Ectodermal cell (in vitro differentiated cells): ENCODE results near the gene NUMB.

Experiments used
- H3K27ac ChIP-seq: 2 replicates; pipeline ENCODE4 v1.7.0; 2013; ENCODE audit warnings: mild to moderate bottlenecking, low read depth, low read length; ENCODE audit not compliant: insufficient read depth, poor library complexity, severe bottlenecking
- H3K27me3 ChIP-seq: 2 replicates; pipeline ENCODE4 v1.7.0; 2013; ENCODE audit warnings: mild to moderate bottlenecking, low read length; ENCODE audit not compliant: insufficient read depth, control insufficient read depth, poor library complexity, severe bottlenecking
- H3K36me3 ChIP-seq: one replicate; pipeline ENCODE4 v1.7.0; 2013; ENCODE audit warnings: low read length; ENCODE audit not compliant: control insufficient read depth, insufficient read depth
- H3K4me1 ChIP-seq: one replicate; pipeline ENCODE4 v1.7.0; 2013; ENCODE audit warnings: low read length; ENCODE audit not compliant: control insufficient read depth, insufficient read depth
- H3K4me3 ChIP-seq: 2 replicates; pipeline ENCODE4 v1.7.0; 2013; ENCODE audit warnings: low read depth, low read length, control low read depth; ENCODE audit not compliant: insufficient read depth
- H3K9me3 ChIP-seq: 2 replicates; pipeline ENCODE4 v1.7.0; 2013; ENCODE audit warnings: mild to moderate bottlenecking, low read length, moderate library complexity; ENCODE audit not compliant: control insufficient read depth
- WGBS, 2 experiments: methylation state at CpG; one replicate each; pipeline ENCODE4 v1.1.7; 2013; ENCODE audit warnings: missing lambda C conversion rate in 2 of 2; 5-methylcytosine and 5-hydroxymethylcytosine counted together

NUMB gene

DNA sequence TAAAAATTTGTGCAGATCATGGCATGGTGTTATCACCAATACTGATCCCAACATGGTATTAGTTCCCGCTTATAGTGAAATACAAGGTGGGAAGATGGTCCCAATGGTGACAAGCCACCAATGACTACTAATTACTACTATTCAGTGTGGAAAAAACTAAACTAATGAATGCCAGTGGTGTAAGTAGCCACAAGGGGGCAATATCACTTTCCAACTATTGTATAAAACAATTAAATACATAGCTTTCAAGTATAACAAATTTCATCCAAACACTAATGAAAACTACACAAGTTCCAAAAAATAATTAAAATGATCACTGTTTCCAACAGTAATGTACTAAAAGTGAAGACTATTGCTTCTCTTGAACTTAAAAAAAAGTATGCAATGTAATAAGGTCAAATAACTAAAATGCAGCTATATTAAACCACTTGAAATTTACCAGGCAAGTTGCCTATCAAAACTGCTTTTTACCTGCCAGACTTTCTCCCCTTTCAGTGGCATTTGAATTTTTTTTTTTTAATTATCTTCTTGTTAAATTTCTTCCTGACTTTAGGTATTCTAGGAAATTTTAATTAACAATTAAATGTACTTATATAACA is 163.0 kb downstream of the NUMB start:
- H3K36me3 ChIP-seq, result peaks cover 5% of the 10 kb centered on the region
- WGBS, 2 experiments, result 100% methylated on average over 1 of the region's 1 CpG; no CpG with 5 or more reads in 1 of the 2 experiments
- H3K4me1 ChIP-seq, result no peaks in the 10 kb centered on the region
- no peaks in the 10 kb centered on the region for H3K9me3 ChIP-seq
- H3K4me3 ChIP-seq, result no peak overlapping the region
- no peak overlapping the region for H3K27ac ChIP-seq
- H3K27me3 ChIP-seq, result no peaks in the 10 kb centered on the region

- H3K9me3 ChIP-seq, result no peaks in the 10 kb centered on the region
- H3K27me3 ChIP-seq, result no peaks in the 10 kb centered on the region
- H3K36me3 ChIP-seq, result peaks cover 5% of the 10 kb centered on the region
- WGBS, 2 experiments, result 95 to 96% methylated on average over 12 of the region's 12 CpGs
- H3K4me1 ChIP-seq, result no peaks in the 10 kb centered on the region
- no peak overlapping the region for H3K27ac ChIP-seq
- H3K4me3 ChIP-seq, result no peak overlapping the region
These were observed 164.3 kb downstream of the NUMB start for GRCh38 chr14:73293782-73294781.

DNA sequence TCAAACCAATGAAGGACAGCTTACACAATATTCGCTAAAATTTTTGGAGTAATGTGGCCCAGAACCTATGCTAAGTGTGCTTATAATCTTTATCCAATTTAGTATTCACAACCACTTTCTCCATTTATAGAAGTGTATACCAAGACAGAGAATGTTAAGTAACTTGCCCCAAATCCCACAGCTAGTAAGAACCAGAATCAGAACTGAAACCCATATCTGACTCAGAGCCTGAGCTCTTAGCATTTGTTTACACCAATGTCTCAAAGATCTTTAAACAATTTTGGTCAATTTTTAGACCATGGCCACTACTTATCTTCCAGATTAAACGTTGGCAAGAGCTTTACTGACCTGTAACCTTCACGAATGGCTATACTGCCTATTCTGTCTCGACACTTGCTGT is 168.1 kb downstream of the NUMB start:
- Histone ChIP-seq H3K36me3 (peaks cover 5% of the 10 kb centered on the region), H3K27me3 (no peaks in the 10 kb centered on the region), H3K4me1 (no peaks in the 10 kb centered on the region), H3K27ac (no peak overlapping the region), H3K9me3 (no peaks in the 10 kb centered on the region), H3K4me3 (no peak overlapping the region)
- WGBS, 2 experiments, result 86 to 93% methylated on average over 4 of the region's 4 CpGs

- no peaks in the 10 kb centered on the region for H3K9me3 ChIP-seq
- no peaks in the 10 kb centered on the region for H3K27me3 ChIP-seq
- WGBS, 2 experiments, result 49 to 61% methylated on average over 3 of the region's 3 CpGs
- H3K4me1 ChIP-seq, result no peaks in the 10 kb centered on the region
- H3K27ac ChIP-seq, result no peak overlapping the region
- H3K4me3 ChIP-seq, result no peak overlapping the region
- peaks cover 5% of the 10 kb centered on the region for H3K36me3 ChIP-seq
These were observed 168.6 kb downstream of the NUMB start for GRCh38 chr14:73289729-73290128.

DNA sequence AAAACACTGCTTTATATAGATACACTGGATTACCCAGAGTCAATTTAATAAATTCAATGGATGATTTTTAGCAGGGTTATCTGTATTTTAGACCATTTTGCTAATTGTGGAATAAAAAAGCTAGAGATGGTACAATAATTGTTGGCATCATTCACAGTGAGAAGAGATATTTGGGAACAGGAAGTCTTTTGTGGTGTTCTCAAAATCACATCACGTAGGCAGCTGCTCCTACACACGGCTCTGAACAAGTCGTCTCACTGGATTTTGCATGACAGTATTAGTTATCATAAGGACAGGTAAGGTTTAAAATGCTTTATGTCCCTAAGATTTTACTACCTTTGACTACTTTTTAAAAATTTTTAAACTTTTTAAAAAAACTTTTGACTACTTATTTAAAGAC is 169.0 kb downstream of the NUMB start:
- no peak overlapping the region for H3K4me3 ChIP-seq
- H3K4me1 ChIP-seq, result peaks cover 2% of the 10 kb centered on the region
- H3K36me3 ChIP-seq, result peaks cover 5% of the 10 kb centered on the region
- H3K27me3 ChIP-seq, result no peaks in the 10 kb centered on the region
- H3K9me3 ChIP-seq, result no peaks in the 10 kb centered on the region
- no peak overlapping the region for H3K27ac ChIP-seq
- WGBS, 2 experiments, result 82 to 89% methylated on average over 3 of the region's 3 CpGs

- H3K9me3 ChIP-seq, result no peaks in the 10 kb centered on the region
- H3K27ac ChIP-seq, result no peak overlapping the region
- peaks cover 8% of the 10 kb centered on the region for H3K4me1 ChIP-seq
- 75 to 84% methylated on average over 5 of the region's 5 CpGs for WGBS, 2 experiments
- H3K27me3 ChIP-seq, result no peaks in the 10 kb centered on the region
- no peak overlapping the region for H3K4me3 ChIP-seq
- H3K36me3 ChIP-seq, result peaks cover 8% of the 10 kb centered on the region
These were observed 171.3 kb downstream of the NUMB start for GRCh38 chr14:73287071-73287470.

DNA sequence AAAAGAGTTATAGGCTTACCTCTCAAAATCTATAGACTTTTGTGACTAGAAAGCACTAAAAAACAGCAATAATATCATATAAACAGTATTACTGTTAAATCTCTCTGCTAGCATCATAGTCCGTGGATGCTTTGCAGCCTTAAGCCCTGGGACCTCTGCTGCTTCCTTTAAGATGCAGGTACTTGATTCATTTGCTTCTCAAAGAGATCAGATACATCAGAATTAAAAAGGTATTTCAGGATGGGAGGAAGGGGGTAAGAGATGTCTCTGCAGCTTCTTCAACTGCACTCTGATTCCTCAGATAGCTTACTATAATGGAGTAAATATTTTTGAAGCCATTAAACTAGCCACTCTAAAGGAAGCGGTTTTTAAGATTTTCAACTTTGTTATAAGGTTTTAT is 171.7 kb downstream of the NUMB start:
- Histone ChIP-seq H3K4me3 (no peak overlapping the region), H3K9me3 (no peaks in the 10 kb centered on the region), H3K4me1 (peaks cover 8% of the 10 kb centered on the region), H3K36me3 (peaks cover 13% of the 10 kb centered on the region), H3K27me3 (no peaks in the 10 kb centered on the region), H3K27ac (no peak overlapping the region)
- 67 to 86% methylated on average over 1 to 2 of the region's 2 CpGs for WGBS, 2 experiments

DNA sequence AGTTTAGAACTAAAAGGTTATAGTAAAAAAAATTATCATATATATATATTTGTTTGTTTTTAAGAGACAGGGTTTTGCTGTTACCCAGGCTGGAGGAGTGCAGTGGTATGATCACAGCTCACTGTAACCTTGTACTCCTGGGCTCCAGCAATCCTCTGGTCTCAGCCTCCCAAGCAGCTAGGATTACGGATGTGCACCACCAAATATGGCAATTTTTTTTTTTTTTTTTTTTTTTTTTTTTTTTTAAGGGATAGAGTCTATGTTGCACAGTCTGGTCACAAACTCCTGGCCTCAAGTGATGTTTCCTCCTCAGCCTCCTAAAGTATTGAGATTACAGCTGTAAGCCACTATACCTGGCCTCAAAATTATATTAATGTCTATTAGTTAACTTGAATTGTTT is 172.4 kb downstream of the NUMB start:
- H3K27ac ChIP-seq, result no peak overlapping the region
- no peaks in the 10 kb centered on the region for H3K9me3 ChIP-seq
- H3K4me3 ChIP-seq, result no peak overlapping the region
- WGBS, 2 experiments, result no CpG with 5 or more reads among the region's 1 CpG
- peaks cover 11% of the 10 kb centered on the region for H3K36me3 ChIP-seq
- H3K27me3 ChIP-seq, result no peaks in the 10 kb centered on the region
- peaks cover 8% of the 10 kb centered on the region for H3K4me1 ChIP-seq

GRCh38 chr14:73283608-73284379 is 174.6 kb downstream of the NUMB start:
- no peak overlapping the region for H3K4me3 ChIP-seq
- H3K36me3 ChIP-seq, result peaks cover 15% of the 10 kb centered on the region
- 32 to 34% methylated on average over 11 to 12 of the region's 12 CpGs for WGBS, 2 experiments
- H3K27ac ChIP-seq, result no peak overlapping the region
- H3K4me1 ChIP-seq, result peaks cover 8% of the 10 kb centered on the region
- H3K27me3 ChIP-seq, result no peaks in the 10 kb centered on the region
- H3K9me3 ChIP-seq, result no peaks in the 10 kb centered on the region

DNA sequence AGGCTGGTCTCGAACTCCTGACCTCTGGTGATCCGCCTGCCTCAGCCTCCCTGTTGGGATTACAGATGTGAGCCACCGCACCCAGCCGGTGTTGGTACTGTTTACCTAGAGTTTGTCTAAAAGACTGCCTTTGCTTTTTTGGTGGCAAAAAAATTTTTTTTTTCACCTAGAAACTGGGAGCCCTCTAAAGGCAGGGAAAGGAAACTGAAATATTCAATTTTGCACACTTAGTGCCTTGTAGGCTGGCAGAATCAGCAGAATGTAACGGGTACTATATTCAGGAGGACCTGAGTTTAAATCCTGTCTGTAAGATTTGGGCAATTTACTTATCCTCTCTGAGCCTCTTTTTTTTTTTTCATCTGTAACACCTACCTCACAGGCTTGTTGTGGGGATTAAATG is 177.4 kb downstream of the NUMB start:
- no peaks in the 10 kb centered on the region for H3K27me3 ChIP-seq
- WGBS, 2 experiments, result 89 to 95% methylated on average over 5 of the region's 5 CpGs
- H3K9me3 ChIP-seq, result no peaks in the 10 kb centered on the region
- H3K36me3 ChIP-seq, result peaks cover 25% of the 10 kb centered on the region
- no peak overlapping the region for H3K27ac ChIP-seq
- peaks cover 8% of the 10 kb centered on the region for H3K4me1 ChIP-seq
- no peak overlapping the region for H3K4me3 ChIP-seq
